Stimulated activated CD8-positive, alpha-beta memory T cell treated with anti-CD3 and anti-CD28 coated beads, Interleukin-12 subunit alpha, Interleukin-12 subunit beta, amount 100 ng/mL, for 1 hour (primary cell): Measurements from ENCODE around the gene ZDHHC24.

Source experiments
- DNase-seq: peaks from one replicate; pipeline ENCODE4 v3.0.0-alpha.2; 2020; ENCODE audit warnings: low read depth

ZDHHC24 gene

GRCh38 chr11:66471142-66471541 lies 74.7 kb downstream of the ZDHHC24 start:
- no peak for DNase-seq
